Ishikawa (cell line): Measurements from ENCODE around the gene AKR1E2.

Experiments
- CEBPB ChIP-seq: IDR thresholded peaks from 2 replicates; pipeline ENCODE4 v1.6.1; 2012
- CREB1 ChIP-seq: IDR thresholded peaks from 2 replicates; pipeline ENCODE4 v1.6.1; 2012; ENCODE audit warnings: low read depth
- EGR1 ChIP-seq: IDR thresholded peaks from 2 replicates; pipeline ENCODE4 v1.6.1; 2012
- EP300 ChIP-seq: IDR thresholded peaks from 2 replicates; pipeline ENCODE4 v1.6.1; 2012; ENCODE audit warnings: borderline replicate concordance
- FOXM1 ChIP-seq: IDR thresholded peaks from 2 replicates; pipeline ENCODE4 v1.6.1; 2012; ENCODE audit warnings: low read depth, borderline replicate concordance
- NFIC ChIP-seq: IDR thresholded peaks from 2 replicates; pipeline ENCODE4 v1.6.1; 2012
- RAD21 ChIP-seq: IDR thresholded peaks from 2 replicates; pipeline ENCODE4 v1.6.1; 2012; ENCODE audit warnings: low read depth
- REST ChIP-seq: IDR thresholded peaks from 2 replicates; pipeline ENCODE4 v1.6.1; 2012; ENCODE audit warnings: low read depth, mild to moderate bottlenecking
- TAF1 ChIP-seq: IDR thresholded peaks from 2 replicates; pipeline ENCODE4 v1.6.1; 2012; ENCODE audit warnings: low read depth, mild to moderate bottlenecking
- TCF12 ChIP-seq: IDR thresholded peaks from 2 replicates; pipeline ENCODE4 v1.6.1; 2012; ENCODE audit warnings: low read depth
- TEAD4 ChIP-seq: IDR thresholded peaks from 2 replicates; pipeline ENCODE4 v1.6.1; 2012
- YY1 ChIP-seq: IDR thresholded peaks from 2 replicates; pipeline ENCODE4 v1.6.1; 2012; ENCODE audit warnings: low read depth
- ZBTB7A ChIP-seq: IDR thresholded peaks from 2 replicates; pipeline ENCODE4 v1.6.1; 2012; ENCODE audit warnings: low read depth
- TF ChIP-seq, protein P1 (sequence below): IDR thresholded peaks from 2 replicates; pipeline ENCODE4 v1.6.1; 2012
- TF ChIP-seq, protein P2 (sequence below): IDR thresholded peaks from 2 replicates; pipeline ENCODE4 v1.6.1; 2012

Gene AKR1E2

GRCh38 chr10:4837551-4837950 lies 11.5 kb downstream of the AKR1E2 start:
- no peak for TF ChIP-seq TCF12
- TF ChIP-seq, protein P1, sequence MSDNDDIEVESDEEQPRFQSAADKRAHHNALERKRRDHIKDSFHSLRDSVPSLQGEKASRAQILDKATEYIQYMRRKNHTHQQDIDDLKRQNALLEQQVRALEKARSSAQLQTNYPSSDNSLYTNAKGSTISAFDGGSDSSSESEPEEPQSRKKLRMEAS: no peak

- TF ChIP-seq RAD21: no peak
- no peak for TF ChIP-seq ZBTB7A
- TF ChIP-seq EP300: no peak
- TF ChIP-seq TEAD4: no peak
- TF ChIP-seq NFIC: no peak
- TF ChIP-seq EGR1: no peak
- TF ChIP-seq TAF1: no peak
- TF ChIP-seq REST: no peak
- TF ChIP-seq, protein P2, sequence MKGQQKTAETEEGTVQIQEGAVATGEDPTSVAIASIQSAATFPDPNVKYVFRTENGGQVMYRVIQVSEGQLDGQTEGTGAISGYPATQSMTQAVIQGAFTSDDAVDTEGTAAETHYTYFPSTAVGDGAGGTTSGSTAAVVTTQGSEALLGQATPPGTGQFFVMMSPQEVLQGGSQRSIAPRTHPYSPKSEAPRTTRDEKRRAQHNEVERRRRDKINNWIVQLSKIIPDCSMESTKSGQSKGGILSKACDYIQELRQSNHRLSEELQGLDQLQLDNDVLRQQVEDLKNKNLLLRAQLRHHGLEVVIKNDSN: no peak
Observed at GRCh38 chr10:4838743-4839142, 12.7 kb downstream of the AKR1E2 start.

DNA sequence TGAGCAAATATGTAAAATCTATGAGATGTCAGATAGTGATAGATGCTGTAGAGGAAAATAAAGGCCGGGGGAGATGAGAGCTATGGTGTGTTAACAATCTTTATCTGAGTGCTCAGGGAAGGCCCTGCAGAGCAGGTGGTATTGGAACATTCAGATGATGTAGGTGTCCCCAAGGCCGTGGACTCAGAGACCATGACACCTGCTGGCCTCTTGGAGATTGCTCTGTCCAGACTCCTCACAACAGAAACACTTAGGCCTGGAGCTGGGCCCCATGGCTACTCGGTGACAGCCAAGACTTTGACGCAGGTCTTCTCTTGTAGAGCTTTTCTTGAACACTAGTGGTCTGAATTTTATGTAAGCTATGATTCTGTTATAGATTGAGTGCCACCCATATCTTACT lies 13.3 kb downstream of the AKR1E2 start:
- TF ChIP-seq CEBPB (no peak), EP300 (no peak), ZBTB7A (no peak), CREB1 (no peak)

DNA sequence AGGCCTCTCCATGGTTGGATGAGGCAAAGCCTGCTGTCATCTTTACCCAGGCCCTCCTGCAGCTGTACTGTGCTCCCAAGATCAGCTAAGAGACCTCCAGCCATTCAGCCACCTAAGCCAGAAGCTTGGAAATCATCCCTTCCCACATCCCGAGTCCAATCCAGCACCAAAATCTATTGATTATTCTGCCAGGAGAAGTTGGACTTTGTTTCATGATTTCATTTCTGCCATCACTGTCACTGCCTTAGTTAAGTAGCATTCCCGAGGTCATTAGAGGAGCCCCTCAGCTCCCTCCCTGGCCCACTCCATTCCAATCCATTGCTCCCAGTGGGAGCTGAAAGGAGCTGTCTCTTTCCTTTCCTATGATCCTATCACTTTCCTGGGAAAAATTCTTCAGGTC lies 14.1 kb downstream of the AKR1E2 start:
- TF ChIP-seq EGR1 (no peak), TCF12 (no peak), ZBTB7A (no peak), TAF1 (no peak), REST (no peak), TEAD4 (no peak), EP300 (no peak), YY1 (no peak), CEBPB (no peak), CREB1 (no peak), NFIC (no peak), FOXM1 (no peak), RAD21 (no peak)
- TF ChIP-seq, protein P2: no peak
- TF ChIP-seq, protein P1: no peak

DNA sequence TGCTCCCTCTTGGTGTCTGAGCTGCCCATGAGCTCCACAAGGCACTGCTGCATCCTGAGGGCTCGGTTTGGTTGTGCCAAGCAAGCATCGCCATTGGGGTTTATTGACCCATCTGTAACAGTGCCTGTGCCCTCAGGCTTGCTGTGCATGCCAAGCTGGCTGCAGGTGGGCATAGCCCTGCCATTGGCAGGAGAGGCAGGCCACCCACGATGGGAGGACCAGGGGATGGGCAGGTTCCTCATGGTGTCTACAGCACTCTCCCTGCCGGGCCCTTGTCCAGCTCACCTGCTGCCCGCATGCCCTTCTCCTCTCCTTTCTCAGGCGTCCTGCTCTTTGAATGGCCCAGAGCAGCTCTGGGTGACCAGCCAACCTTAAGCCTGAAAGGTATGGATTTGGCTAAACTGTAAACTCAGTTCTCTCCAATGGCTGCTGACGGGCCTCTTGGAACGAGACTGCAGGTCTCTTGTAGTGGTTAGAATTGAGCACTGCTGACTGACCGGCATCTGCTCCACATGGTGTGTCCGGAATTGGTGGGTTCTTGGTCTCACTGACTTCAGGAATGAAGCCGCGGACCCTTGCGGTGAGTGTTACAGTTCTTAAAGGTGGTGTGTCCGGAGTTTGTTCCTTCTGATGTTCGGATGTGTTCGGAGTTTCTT lies 17.6 kb downstream of the AKR1E2 start:
- no peak for TF ChIP-seq TEAD4
- TF ChIP-seq, protein P1: no peak
- no peak for TF ChIP-seq RAD21
- TF ChIP-seq TCF12: no peak
- TF ChIP-seq YY1: no peak
- TF ChIP-seq TAF1: no peak
- TF ChIP-seq NFIC: no peak
- TF ChIP-seq EP300: no peak
- TF ChIP-seq CREB1: no peak
- no peak for TF ChIP-seq EGR1
- TF ChIP-seq ZBTB7A: no peak
- TF ChIP-seq, protein P2: no peak
- no peak for TF ChIP-seq REST
